AG04449 (cell line): Measurements from ENCODE around the gene TNFRSF1A.
"Not testable (repeated sequence)": the region's sequence is repeated elsewhere in the genome, so short reads cannot be mapped to it uniquely, and the experiment has no call there.

Experiments
- CTCF ChIA-PET: fragments of 350-600 bp; formaldehyde crosslinking; extraction: SDS; loops from one replicate; lab custom pipeline; 2021; ENCODE audit warnings: antibody characterized with exemption; lab: Yijun Ruan, JAX
- POLR2A ChIA-PET: fragments of 400-600, 350-600 bp; formaldehyde crosslinking; extraction: SDS; loops from one replicate; lab custom pipeline; 2020; ENCODE audit warnings: antibody characterized with exemption, inconsistent platforms; lab: Yijun Ruan, JAX
- DNase-seq: peaks from one replicate; pipeline ENCODE4 v3.0.0-alpha.2; 2010; ENCODE audit warnings: low read depth, low spot score
- H3K4me3 ChIP-seq: 2 replicates; pipeline ENCODE4 v1.5.1; 2011; ENCODE audit warnings: low read depth, mild to moderate bottlenecking, control low read depth, low read length
- CTCF ChIP-seq: IDR thresholded peaks from one replicate; pipeline ENCODE4 v1.5.1; 2011; ENCODE audit warnings: mild to moderate bottlenecking, moderate library complexity, low read length, control low read depth, inconsistent platforms; ENCODE audit not compliant: insufficient read depth; ENCODE audit errors: missing control alignments

Gene TNFRSF1A

DNA sequence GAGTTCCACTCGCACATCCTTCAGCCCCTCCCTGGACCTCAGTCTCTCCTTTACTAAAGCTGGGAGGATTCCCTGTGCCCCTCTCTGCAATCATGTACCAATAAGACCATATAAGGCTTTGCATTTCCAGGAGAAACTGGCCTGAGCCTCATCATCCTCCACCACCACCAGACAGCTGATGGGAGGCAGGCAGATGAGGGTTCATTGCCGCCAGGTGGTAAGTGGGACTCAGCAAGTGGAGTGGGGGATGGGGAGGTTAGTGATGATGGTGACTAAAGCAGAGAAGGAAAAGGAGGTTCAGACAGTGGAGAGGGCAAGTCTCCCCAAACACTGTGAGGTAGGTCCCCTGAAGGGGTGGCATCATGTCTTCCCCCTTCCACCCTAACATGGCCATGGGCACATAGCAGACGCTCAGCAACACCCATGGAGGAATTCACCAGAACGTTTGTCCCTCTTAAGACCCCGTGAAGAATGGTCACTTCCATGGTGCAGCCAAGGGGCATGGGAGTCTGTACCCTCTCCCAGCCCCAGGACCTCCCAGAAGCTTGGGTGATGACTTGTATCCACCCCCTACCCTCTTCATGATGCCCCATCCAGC lies 4.5 kb upstream of the TNFRSF1A start:
- TF ChIP-seq CTCF = no peak
- ChIA-PET POLR2A (interaction anchor here (0.9 to 1.2 kb wide), 4 partner anchors 10 to 188 kb away, joined by 3 to 6 read pairs (median 4); partner anchors contain the start of gene GAPDH), CTCF (interaction anchor here (0.7 to 1.5 kb wide), 5 partner anchors 10 to 358 kb away, joined by 3 to 4 read pairs (median 3); no protein-coding TSS in a partner anchor)
- H3K4me3 ChIP-seq = no peak overlapping the region
- DNase-seq = no peak

- H3K4me3 ChIP-seq = no peak overlapping the region
- ChIA-PET CTCF (interaction anchor here (0.8 to 1.5 kb wide), 7 partner anchors 9 to 150 kb away, joined by 3 to 4 read pairs (median 3); no protein-coding TSS in a partner anchor), POLR2A (interaction anchor here (0.9 to 1.2 kb wide), 5 partner anchors 9 to 189 kb away, joined by 3 to 6 read pairs (median 4); partner anchors contain the start of gene GAPDH)
- TF ChIP-seq CTCF = no peak
- peak; percentile 77 for DNase-seq
Observed at GRCh38 chr12:6345319-6346091, 3.6 kb upstream of the TNFRSF1A start.

GRCh38 chr12:6344101-6344660 lies 2.3 kb upstream of the TNFRSF1A start:
- CTCF ChIA-PET = interaction anchor here (0.9 to 1.0 kb wide), 2 partner anchors 11 to 31 kb away, joined by 3 read pairs; no protein-coding TSS in a partner anchor
- H3K4me3 ChIP-seq, DNase-seq: not testable (repeated sequence)

DNA sequence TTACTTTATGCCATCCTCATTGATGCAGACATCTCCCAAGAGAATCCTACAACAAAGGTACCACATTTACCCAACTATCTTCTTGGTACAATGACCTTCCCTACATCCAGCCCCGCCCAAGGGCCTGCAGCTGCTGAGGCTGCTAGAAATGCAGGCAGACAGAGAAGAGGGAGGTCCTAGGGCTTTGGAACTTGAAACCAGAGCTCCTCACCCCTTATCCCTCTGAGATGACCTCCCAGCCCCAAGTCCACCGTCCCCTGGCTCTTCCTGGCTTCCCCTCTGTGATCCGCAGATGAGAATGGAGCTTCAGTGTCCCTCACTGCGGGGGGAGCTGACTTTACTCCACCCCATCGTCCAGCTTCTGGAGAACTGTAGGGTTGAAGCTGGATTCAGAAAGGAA lies 1.6 kb upstream of the TNFRSF1A start:
- H3K4me3 ChIP-seq = no peak overlapping the region
- no peak for DNase-seq
- ChIA-PET POLR2A (no interaction called here), CTCF (interaction anchor here (0.9 to 1.0 kb wide), 2 partner anchors 12 to 30 kb away, joined by 3 read pairs; no protein-coding TSS in a partner anchor)
- no peak for TF ChIP-seq CTCF

More at GRCh38 chr12:6344101-6344660, 2.3 kb upstream of the TNFRSF1A start:
- POLR2A ChIA-PET = interaction anchor here (0.6 kb wide), 1 partner anchor 126 kb away, joined by 3 read pairs; the partner anchor contains the start of gene VAMP1

- POLR2A ChIA-PET = interaction anchor here (0.6 to 1.3 kb wide), 4 partner anchors 9 to 192 kb away, joined by 3 to 8 read pairs (median 3); partner anchors contain the start of genes GAPDH, LTBR and VAMP1
- no peak for DNase-seq
- peak overlapping the region; percentile 100 for H3K4me3 ChIP-seq
- TF ChIP-seq CTCF = no peak
- CTCF ChIA-PET = interaction anchor here (1.3 kb wide), 1 partner anchor 15 kb away, joined by 3 read pairs; no protein-coding TSS in a partner anchor
Observed at GRCh38 chr12:6342140-6342889, 439 bp upstream of the TNFRSF1A start.
